HG03457 (cell line): ENCODE results near the gene GHRL.
"Not testable (repeated sequence)": the region's sequence is repeated elsewhere in the genome, so short reads cannot be mapped to it uniquely, and the experiment has no call there.

Source experiments
- ATAC-seq: cut with Tn5 transposase; IDR thresholded peaks from one replicate; pipeline ENCODE4 v1.9.1; 2021; ENCODE audit warnings: moderate number of reproducible peaks; ENCODE audit not compliant: unreplicated experiment

The GHRL gene

GRCh38 chr3:10278501-10278900, 14.2 kb downstream of the GHRL start:
- no peak for ATAC-seq

DNA sequence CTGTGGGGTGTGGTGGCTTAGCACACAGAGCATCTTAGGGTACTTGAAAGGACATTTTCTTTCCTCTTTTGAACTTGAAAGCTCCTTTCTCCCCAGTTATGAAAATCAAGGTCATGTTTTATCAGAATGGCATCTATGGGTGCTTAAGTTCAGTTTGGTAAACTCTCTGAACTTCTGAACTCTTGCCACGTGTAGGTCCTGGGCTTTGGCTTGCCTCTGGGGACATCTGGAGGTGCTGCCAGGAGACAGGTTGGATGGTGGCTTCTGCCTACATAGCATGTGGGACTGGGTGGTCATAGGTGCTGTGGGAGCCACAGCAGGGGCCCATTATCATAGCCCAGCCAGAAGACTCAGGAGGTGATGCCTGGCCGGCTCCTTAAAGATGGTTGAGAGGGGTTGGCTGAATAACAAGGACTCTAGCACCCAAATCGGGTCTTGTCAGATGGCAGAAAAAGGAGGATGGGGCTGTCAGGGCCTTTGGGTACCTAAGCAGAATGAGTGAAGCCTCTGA, 15.6 kb downstream of the GHRL start:
- no peak for ATAC-seq

GRCh38 chr3:10274601-10275000, 18.1 kb downstream of the GHRL start:
- no peak for ATAC-seq

DNA sequence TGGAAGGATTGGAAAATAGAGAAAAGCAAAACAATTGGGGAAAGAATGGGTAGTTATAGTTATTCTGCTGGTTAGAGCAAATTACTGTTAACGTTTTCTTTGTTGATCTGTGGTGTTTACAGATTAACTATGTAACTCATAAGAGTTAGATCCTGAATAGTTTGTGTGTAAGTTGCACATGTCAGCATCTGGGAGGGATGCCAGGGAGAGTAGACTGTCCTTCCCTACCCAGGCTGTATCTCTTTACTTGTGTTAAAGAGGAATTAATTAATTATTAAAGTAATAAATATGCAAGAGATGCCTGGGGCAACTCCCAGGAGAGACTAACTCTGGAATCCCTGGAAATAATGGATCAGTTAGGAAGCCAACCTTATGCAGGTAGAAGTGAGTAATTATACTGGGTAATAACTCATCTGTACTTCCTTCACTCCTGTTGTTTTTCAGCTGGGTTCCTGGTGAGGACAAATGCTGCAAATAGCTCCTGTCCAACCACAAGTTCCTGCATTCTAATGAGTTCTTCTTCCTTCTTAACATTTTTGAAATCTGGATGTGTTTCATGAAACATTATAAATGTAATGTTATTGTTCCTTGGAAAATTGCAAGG, 18.9 kb downstream of the GHRL start:
- no peak for ATAC-seq

- no peak for ATAC-seq
Observed at GRCh38 chr3:10272977-10273376, 19.8 kb downstream of the GHRL start.

DNA sequence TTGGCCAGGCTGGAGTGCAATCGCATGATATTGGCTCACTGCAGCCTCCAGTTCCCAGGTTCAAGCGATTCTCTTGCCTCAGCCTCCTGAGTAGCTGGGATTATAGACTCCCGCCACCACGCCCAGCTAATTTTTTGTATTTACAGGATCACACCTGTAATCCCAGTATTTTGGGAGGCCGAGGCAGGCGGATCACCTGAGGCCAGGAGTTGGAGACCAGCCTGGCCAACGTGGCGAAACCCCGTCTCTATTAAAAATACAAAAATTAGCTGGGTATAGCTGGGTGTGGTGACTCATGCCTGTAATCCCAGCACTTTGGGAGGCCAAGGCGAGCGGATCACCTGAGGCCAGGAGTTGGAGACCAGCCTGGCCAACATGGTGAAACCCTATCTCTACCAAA, 20.3 kb downstream of the GHRL start:
- not testable (repeated sequence) for ATAC-seq

DNA sequence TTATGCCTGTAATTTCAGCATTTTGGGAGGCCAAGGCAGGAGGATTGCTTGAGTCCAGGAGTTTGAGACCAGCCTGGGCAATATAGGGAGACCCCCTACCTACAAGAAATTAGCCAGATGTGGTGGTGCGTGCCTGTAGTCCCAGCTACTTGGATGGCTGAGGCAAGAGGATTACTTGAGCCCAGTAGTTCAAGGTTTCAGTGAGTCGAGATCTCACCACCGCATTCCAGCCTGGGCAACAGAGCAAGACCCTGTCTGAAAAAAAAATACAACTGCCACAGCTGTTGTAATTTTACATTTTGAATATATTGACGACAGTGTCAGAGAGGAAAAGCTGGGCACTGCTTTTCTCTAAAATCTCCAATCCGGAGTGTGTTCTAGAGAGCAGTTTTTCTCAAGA, 23.3 kb downstream of the GHRL start:
- no peak for ATAC-seq

- ATAC-seq, result no peak
Observed at GRCh38 chr3:10268930-10269329, 23.8 kb downstream of the GHRL start.

- ATAC-seq, result no peak
Observed at GRCh38 chr3:10268116-10268515, 24.6 kb downstream of the GHRL start.

GRCh38 chr3:10266936-10267335, 25.8 kb downstream of the GHRL start:
- ATAC-seq, result not testable (repeated sequence)

DNA sequence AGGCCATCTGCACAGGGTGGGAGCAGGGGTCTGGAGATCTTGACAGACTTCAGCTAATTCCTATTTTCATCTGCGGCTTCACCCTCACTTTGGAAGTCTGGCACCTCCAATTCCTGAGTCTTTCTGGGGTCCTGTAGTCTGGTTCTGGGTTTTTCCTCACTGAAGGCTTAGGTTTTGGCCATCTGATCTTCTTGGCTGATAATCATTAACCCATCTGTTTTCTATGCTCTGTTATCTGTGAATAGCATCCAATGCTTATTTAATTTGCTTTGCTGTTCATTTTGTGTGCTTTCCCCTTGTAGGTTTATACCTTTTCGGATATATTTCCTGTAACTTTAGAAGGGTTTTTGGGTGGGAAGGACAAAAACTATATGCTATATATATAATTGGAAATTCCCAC, 26.9 kb downstream of the GHRL start:
- ATAC-seq, result no peak

GRCh38 chr3:10263646-10264363, 28.9 kb downstream of the GHRL start:
- no peak for ATAC-seq

DNA sequence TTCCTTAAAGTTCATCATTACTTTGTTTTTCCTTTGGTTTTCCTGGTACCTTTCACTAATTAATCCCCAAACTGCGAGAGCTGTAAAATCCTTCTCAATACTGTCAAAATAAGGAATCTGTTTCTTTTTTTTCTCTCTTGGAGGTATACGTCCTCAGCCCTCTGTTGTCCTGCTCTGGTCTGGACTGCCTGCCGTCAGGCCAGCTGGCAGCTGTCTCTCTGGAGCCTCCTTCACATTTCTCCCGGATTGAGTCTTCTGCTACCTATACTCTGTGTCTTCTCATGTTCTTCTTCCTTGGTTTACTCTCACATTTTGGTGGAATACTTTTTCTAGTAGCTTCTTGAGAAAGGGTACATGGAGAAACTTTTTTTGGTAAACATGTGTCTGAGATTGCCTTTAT, 30.7 kb downstream of the GHRL start:
- no peak for ATAC-seq

GRCh38 chr3:10260211-10260701, 32.5 kb downstream of the GHRL start:
- no peak for ATAC-seq

DNA sequence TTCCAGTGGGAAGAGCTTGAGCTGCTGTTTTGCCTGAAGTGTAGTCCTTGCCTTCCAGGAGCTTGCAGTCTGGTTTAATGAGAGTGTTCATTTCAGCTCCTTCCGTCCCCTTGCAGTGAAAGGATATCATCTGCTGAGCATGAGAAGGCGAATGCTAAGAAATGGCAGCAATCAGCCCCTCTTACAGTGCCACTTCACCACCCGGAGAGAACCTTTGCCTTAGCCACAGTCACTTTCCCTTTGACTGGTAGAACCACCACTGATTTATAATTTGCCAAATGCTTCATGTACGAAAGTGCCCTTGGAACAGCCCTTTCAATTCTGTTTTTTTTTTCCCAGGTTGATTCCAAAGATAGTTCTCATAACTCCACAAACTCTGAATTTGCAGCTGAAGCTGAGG, 32.9 kb downstream of the GHRL start:
- no peak for ATAC-seq

DNA sequence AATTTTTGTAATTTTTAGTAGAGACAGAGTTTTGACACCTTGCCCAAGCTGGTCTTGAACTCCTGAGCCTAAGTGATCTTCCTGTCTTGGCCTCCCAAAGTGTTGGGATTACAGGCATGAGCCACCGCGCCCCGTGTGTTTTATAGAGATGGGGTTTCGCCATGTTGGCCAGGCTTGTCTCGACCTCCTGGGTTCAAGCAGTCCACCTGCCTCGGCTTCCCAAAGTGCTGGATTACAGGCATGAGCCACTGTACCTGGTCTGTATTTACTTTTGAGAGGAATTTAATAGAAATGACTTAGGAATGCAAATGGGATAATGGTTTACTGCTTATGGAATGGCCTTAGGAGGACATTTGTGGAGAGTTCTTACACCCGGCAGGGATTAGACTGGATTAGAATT, 33.7 kb downstream of the GHRL start:
- ATAC-seq, result no peak

GRCh38 chr3:10255835-10256234, 36.9 kb downstream of the GHRL start:
- ATAC-seq, result no peak

- ATAC-seq, result no peak
Observed at GRCh38 chr3:10253731-10254130, 39.0 kb downstream of the GHRL start.

DNA sequence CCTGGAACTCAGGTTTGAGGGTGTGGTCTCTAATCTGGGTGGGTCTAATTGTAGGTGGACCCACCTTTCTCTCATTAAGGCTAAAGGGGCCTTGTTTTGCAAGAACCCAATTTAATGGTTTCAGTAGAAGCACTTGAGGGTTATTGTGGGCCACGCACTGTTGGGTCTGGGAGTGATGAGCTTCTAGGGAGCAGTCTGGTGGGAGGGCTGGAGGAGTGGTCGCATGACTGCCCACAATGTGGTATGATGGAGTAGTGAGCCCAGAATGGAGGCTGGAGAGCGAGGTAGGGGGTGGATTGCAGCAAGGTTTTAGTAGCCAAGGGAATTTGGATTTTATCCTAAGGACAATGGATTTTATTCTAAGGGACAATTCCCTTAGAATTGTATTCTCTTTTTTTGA, 41.7 kb downstream of the GHRL start:
- ATAC-seq, result no peak

GRCh38 chr3:10249833-10250232, 42.9 kb downstream of the GHRL start:
- no peak for ATAC-seq

DNA sequence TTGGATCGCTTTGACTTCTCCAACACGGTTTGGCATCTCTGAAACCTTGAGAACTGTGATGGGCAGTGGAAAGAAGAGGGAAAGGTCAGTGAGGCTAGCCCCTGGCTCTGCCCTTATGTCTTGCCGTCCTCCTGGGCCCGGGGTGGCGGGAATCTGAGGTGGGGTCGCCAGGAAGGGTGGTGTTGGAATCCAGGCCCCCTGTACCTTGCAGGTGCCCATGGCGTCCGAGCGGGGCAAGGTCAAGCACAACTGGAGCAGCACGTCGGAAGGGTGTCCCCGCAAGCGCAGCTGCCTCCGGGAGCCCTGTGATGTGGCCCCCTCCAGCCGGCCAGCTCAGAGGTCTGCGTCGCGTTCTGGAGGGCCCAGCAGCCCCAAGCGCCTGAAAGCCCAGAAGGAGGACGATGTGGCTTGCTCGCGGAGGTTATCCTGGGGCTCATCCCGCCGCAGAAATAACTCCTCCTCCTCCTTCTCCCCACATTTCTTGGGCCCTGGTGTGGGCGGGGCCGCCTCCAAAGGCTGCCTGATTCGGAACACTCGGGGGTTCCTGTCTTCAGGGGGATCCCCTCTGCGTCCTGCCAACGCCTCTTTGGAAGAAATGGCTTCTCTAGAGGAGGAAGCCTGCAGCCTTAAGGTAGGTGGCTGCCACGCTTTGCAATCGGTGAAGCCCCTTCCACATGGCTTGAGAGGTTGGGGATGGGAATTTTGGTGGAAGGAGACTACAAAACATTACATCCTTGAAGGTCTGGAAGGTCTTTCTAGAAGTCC, 43.6 kb downstream of the GHRL start:
- no peak for ATAC-seq
